ENCODE data around the gene SMYD3.

DNA sequence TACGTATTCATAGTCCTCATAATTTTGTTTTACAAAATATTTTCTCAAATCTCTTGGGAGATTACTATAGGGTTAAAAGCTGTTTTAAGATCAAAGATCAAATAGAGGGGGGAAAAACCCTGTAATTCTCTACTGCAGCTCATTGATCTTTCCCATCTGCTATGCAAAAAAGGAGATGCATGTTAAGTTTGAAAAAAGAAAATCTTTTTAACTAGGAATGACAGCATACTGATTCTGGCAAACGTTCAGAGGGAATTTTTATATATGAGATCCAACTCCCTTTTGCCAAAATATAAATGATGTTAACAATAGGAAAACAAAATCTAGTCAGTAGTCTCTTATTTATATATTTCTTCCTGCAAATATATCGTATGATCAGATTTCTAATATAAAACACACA is 69.1 kb downstream of the SMYD3 start:
- TF ChIP-seq BRD4 (CRISPR knock-in tag; IDR thresholded peaks at IDR 0.05), result no peak
- no peak for TF ChIP-seq ZBTB20 (CRISPR knock-in tag; IDR thresholded peaks at IDR 0.05; ENCODE audit: borderline replicate concordance, low read depth)
- no peak for TF ChIP-seq RBAK (CRISPR knock-in tag; IDR thresholded peaks at IDR 0.05)
- TF ChIP-seq ADNP (CRISPR knock-in tag; IDR thresholded peaks at IDR 0.05), result no peak
- TF ChIP-seq XRCC5 (optimal IDR thresholded peaks at IDR 0.05; ENCODE audit: low read length), result no peak
